Measurements from ENCODE around the gene POLA2.

Gene POLA2

GRCh38 chr11:65288706-65289536 lies 27.2 kb downstream of the POLA2 start:
- DNase-seq = no peak

- DNase-seq = no peak
Measured at GRCh38 chr11:65290448-65291165, 28.8 kb downstream of the POLA2 start.

- DNase-seq = no peak
Measured at GRCh38 chr11:65291613-65292012, 29.9 kb downstream of the POLA2 start.

GRCh38 chr11:65292890-65293289 lies 31.1 kb downstream of the POLA2 start:
- DNase-seq = no peak

GRCh38 chr11:65293909-65294381 lies 32.2 kb downstream of the POLA2 start:
- no peak for DNase-seq

- DNase-seq = no peak
Measured at GRCh38 chr11:65295001-65295400, 33.2 kb downstream of the POLA2 start.

GRCh38 chr11:65295571-65296341 lies 34.0 kb downstream of the POLA2 start:
- DNase-seq = no peak

GRCh38 chr11:65297026-65297672 lies 35.4 kb downstream of the POLA2 start:
- no peak for DNase-seq

- DNase-seq = no peak
Measured at GRCh38 chr11:65298131-65298535, 36.4 kb downstream of the POLA2 start.

GRCh38 chr11:65298655-65299179 lies 37.0 kb downstream of the POLA2 start:
- no peak for DNase-seq

- no peak for DNase-seq
Measured at GRCh38 chr11:65300621-65301275, 39.0 kb downstream of the POLA2 start.

GRCh38 chr11:65301491-65302329 lies 39.9 kb downstream of the POLA2 start:
- DNase-seq = no peak

- no peak for DNase-seq
Measured at GRCh38 chr11:65303555-65303954, 41.8 kb downstream of the POLA2 start.

GRCh38 chr11:65304110-65304509 lies 42.3 kb downstream of the POLA2 start:
- DNase-seq = no peak

GRCh38 chr11:65304613-65305012 lies 42.9 kb downstream of the POLA2 start:
- no peak for DNase-seq

- no peak for DNase-seq
Measured at GRCh38 chr11:65305501-65306268, 43.9 kb downstream of the POLA2 start.

- no peak for DNase-seq
Measured at GRCh38 chr11:65307298-65308229, 45.8 kb downstream of the POLA2 start.

- DNase-seq = no peak
Measured at GRCh38 chr11:65308281-65308891, 46.6 kb downstream of the POLA2 start.

- DNase-seq = no peak
Measured at GRCh38 chr11:65309006-65309405, 47.2 kb downstream of the POLA2 start.
